Measurements from ENCODE around the gene HOXC11.

- TF ChIP-seq POLR2A (IDR thresholded peaks at IDR 0.05; ENCODE audit: low read depth, low read length), result no peak
- no peak for TF ChIP-seq TAF1 (IDR thresholded peaks at IDR 0.05; ENCODE audit: borderline replicate concordance, low read depth, low read length)
Observed at GRCh38 chr12:53966385-53967133, 6.4 kb upstream of the HOXC11 start.

Data from GM12892 (cell line).